GM18517 (cell line): Measurements from ENCODE around the gene PHOX2B.

ENCODE experiments used
- ATAC-seq: cut with Tn5 transposase; IDR thresholded peaks from one replicate; pipeline ENCODE4 v1.9.1; 2021; ENCODE audit warnings: mild to moderate bottlenecking, moderate library complexity; ENCODE audit not compliant: unreplicated experiment

The PHOX2B gene

GRCh38 chr4:41748571-41749475, at the start of gene PHOX2B:
TSS of gene PHOX2B (minus strand) at chr4:41748725. CDS start at chr4:41748610, 115 bp downstream.
- ATAC-seq = no peak

DNA sequence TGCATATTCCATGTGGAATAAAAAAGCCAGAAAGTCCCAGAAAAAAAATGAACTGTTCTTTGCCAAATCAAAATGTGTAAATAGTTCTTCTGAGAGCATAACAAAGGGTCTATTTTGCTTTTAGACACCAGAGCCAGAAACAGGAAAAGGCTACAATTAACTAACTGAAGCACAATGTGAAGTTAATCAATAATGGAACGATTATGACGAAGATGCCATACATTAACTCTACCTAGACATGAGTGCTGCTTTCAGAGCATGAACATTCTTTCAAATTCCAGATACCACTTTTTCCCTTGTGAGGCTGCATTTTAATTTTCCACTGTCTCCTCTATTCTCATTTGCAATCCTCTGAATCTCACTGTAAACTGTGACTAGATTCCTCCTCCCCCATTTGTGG, 48.7 kb upstream of the PHOX2B start:
- no peak for ATAC-seq

GRCh38 chr4:41796545-41797210, 48.2 kb upstream of the PHOX2B start:
- ATAC-seq = no peak

DNA sequence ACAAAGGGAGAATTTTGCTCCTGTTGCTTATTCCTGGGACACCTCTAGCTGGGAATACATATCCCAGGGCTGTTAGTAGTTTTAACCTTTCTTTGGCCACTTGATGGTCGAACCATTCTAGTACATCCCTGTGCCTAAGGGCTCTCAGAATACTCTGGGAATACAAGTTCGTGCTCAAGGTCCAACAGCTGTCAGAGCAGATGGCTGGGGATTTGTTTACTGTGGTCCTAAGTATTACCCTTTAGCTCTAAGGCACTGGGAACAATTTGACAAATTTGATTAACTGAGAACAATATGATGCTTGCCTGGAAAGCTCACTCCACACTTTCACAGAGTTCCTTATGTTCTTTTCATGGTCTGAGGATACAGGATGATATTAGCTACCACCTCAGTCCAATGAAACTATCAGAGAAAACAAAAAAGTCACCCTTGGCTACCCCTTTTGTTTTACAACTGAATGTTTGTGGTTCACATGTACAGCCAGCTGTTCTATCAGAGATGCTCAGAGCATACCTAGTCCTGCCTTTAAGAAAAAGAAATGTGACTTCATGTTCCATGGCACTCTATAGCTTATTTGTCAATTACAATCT, 47.4 kb upstream of the PHOX2B start:
- ATAC-seq = no peak

GRCh38 chr4:41792166-41792565, 43.6 kb upstream of the PHOX2B start:
- ATAC-seq = no peak

- no peak for ATAC-seq
These were observed 43.0 kb upstream of the PHOX2B start for GRCh38 chr4:41791557-41791956.

DNA sequence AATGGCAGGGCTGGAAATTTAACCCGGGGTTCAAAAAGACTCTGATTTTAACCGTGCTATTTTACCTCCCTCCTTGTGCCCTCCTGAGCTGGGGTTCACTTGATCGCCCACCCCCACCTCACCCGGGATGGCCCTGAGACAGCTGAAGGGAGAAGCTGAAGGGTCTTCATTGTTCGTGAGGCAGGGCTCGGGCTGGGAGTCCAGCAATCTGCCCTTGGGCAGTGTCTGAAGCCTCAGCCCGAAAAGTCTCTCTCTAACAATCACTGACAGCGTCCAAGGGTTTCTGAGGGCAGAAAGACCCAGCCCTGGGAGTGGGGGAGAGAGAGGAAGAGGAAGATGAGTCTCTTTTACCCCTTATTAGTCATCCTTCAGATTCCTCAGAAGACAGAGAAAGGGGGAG, 39.4 kb upstream of the PHOX2B start:
- no peak for ATAC-seq

GRCh38 chr4:41785665-41786064, 37.1 kb upstream of the PHOX2B start:
- ATAC-seq = no peak

- no peak for ATAC-seq
These were observed 35.9 kb upstream of the PHOX2B start for GRCh38 chr4:41784191-41784979.

GRCh38 chr4:41776466-41776865, 27.9 kb upstream of the PHOX2B start:
- no peak for ATAC-seq

DNA sequence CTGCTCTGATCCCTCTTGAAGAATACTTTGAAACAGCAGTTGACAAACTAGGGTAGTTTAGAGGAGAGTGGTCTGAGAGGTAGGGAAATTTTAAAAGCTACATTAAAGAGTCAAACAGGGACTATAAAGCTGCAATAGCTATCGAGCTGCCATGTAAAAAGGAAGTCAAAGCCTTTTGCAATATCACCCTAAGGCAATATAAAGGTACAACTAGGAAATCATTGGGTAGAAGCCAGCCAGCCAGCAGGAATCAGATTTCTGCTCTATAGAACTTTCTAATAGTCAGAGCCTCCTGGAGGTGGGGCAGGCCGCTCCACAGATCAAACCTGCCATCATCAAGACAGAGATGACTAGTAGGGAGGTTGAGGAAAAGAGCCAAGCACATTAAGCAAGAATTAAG, 15.2 kb upstream of the PHOX2B start:
- no peak for ATAC-seq

DNA sequence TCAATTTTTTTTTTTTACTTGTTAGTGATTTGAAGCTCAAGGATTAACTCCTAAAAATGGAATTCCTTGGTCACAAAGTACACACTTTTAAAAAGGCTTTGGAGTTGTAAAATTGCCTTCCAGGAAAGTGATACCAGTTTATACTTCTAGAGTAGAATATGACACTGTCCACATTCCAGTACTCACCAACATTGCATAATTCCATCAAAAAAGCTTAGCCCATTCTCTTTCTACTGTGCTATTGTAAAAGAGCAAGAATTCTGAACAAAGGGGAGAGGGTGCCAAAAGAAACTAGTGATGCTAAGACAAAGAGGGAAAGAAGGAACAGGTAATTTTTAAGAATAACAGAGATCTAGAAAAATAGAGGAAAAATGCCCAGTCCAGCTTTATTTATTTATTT, 10.4 kb upstream of the PHOX2B start:
- ATAC-seq = no peak

GRCh38 chr4:41757521-41758156, 9.1 kb upstream of the PHOX2B start:
- ATAC-seq = no peak

- ATAC-seq = no peak
These were observed 5.4 kb upstream of the PHOX2B start for GRCh38 chr4:41753942-41754341.

DNA sequence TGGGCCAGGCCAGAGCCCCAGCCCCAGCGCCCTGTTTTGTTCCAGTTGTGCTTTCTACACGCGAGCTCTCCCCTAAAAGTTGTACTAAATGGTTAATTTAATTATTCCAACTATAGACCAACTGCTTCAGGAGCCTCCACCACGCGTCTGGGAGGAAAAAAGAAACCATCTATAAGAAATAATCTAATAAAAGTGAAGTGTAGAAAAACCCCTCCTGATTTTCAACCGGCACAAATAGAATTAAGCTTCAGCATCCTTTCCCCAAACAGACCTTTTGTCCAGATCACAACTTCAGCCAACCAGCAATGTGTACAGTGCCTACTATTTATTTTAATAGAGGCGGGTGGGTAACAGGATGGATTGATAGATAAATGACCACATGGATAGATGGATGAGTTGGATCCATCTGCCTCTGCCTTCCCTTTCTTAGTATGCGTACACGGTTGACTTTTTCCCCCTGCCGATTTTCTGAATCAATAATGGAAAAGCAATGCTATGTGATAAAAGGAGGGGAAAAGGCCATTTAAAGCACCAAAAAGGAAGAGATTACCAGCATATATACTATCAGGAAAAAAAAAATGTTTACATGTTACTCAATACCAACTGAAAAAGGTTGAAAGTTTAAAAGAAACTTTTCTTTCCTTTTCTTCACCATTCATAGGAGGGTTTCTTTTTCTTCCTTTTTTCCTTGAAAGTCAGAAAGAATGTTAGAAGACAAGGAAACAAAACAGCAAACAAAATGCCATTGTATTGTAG, 3.7 kb upstream of the PHOX2B start:
- ATAC-seq = no peak

DNA sequence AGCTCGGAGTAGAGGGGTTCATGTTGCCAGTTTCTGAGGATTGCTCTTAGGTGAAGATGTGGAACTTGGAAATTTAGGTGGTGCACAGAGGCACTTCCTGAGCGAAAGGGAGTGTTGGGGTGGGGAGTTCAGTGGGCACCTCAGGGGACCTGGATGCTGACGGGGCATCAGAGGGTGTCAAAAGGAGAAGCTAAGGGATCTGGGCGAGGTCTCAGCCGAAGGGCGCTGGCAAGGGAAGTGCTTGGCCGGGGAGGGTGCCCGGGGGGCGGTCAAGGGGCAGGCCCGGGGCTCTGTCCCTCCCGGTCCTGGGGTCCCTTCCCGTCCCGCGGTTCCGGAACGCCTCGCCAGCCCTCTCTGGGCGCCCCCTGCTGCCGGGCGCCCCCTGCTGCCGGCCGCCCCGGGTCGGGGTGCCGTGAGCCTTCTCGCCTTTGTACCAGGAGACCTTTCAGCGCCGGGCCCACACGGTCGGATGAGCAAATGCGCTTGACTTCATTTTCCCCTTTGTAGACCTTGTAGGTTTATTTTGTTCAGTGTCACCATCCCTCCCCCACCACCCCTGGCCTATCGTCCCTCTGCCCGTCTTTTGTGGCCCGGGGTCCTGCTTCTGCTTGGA, 3.0 kb upstream of the PHOX2B start:
- no peak for ATAC-seq

DNA sequence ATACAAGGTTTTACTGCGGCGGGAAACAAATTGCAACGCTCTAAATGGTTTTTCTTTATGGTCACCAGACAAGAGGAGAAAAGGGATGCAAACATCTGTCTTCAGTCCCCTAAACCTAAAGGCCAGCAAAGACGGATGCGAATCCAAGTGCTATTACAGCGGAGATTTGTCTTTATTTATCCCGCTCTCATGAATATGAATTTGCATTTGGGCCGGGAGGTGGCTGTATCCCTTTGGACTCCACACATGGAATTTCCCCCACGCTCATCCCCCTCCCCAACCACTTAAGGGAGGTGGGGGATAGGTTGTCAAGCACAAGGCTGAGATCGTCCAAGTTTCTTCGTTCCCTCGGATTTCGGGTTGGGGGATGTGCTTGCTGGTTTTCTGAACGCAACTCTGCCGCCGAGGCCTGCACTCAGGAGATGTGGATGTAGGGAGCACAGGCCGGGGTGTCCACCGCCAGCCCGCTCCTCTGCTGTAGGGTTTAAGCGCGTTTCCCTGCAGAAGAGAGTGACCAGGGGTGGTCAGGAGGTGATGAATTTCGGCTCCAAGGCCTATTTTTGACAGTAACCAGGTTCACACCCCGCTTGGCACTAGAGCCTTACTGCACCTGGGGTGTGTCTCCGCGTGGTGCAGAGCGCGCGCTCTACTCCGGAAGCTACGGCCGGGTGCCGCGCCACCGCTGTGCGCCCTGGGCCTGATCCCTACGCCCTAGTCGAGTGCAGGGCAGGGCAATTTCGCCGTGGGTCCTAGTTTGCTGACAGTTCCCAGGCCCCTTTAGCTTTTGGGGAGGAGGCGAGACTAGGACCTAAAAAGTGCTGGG, 2.3 kb upstream of the PHOX2B start:
- ATAC-seq = no peak

DNA sequence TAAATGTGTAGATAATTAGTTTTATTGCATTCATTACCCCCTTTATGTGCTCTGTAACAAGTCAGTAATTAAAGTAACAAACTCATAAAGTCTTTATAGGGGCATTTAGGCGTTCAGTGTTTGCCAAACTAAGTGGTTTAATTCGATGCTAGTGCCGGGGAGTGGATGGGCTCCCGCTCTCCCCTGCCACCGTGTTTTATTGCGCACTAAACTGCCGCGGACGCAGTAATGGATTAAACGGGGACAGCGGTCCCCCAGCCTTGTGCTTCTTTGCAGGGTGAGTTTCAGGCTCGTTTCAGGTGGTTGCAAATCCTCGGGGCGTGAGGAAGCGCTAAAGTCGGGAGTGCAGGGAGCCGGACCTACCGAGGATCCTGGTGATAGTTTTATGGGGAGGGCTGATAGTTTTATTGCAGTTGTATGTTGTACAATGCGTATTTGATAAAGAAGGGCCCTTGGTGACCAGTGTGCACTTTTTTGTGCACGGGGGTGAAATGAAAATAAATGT, 1.6 kb upstream of the PHOX2B start:
- ATAC-seq = no peak
